NT2/D1 (cell line): Measurements from ENCODE around the gene MUCL3.

Experiments
- SUZ12 ChIP-seq: IDR thresholded peaks from 2 replicates; pipeline ENCODE4 v1.6.1; 2011; ENCODE audit not compliant: insufficient read length, insufficient read depth; ENCODE audit errors: extremely low read depth
- YY1 ChIP-seq: IDR thresholded peaks from 2 replicates; pipeline ENCODE4 v1.6.1; 2011; ENCODE audit not compliant: insufficient read length, insufficient read depth
- ZNF274 ChIP-seq: IDR thresholded peaks from 2 replicates; pipeline ENCODE4 v1.6.1; 2011; ENCODE audit warnings: mild to moderate bottlenecking, low read depth, low read length

DNA sequence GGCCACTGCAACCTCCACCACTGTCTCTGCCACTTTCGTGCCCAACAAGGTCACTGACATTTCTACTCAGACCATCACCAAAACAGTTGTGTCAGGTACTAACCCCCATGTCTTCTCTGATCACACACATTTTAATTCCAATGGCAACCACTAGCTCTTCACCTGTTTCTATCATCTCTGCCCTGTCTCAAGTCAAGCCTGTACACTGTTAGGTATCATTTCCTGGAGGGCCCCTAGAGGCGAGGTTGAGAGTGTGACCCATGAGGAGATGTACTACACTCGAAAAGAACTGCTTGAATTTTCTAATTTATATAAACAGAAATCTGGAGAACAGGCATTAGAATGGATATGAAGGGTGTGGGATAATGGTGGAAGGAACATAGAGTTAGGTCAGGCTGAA, 25.4 kb downstream of the MUCL3 start:
- no peak for TF ChIP-seq YY1
- no peak for TF ChIP-seq ZNF274
- TF ChIP-seq SUZ12 = no peak
